Central memory CD8-positive, alpha-beta T cell (primary cell): ENCODE results near the gene ATP13A2.

Source experiments
- ATAC-seq: fragments of 150-1000 bp; cut with Tn5 transposase; replicated peaks from 2 replicates; pipeline ENCODE4 v1.10.0; 2022; ENCODE audit warnings: mild to moderate bottlenecking, moderate FRiP score, moderate number of reproducible peaks; ENCODE audit not compliant: poor library complexity, severe bottlenecking; ENCODE audit errors: extremely low read depth
- DNase-seq, 2 donors: peaks; one replicate each; pipeline ENCODE4 v3.0.0; 2021; ENCODE audit warnings: low spot score in 2 of 2
- H3K27ac Mint-ChIP-seq: one replicate; pipeline ENCODE4 v1.8.0; 2022; ENCODE audit warnings: low read depth, mild to moderate bottlenecking, moderate library complexity, mixed read lengths
- H3K27me3 Mint-ChIP-seq: one replicate; pipeline ENCODE4 v1.8.0; 2022; ENCODE audit warnings: mixed read lengths
- H3K36me3 Mint-ChIP-seq: one replicate; pipeline ENCODE4 v1.8.0; 2022; ENCODE audit warnings: mild to moderate bottlenecking, moderate library complexity, mixed read lengths; ENCODE audit not compliant: insufficient read depth
- H3K4me1 Mint-ChIP-seq: one replicate; pipeline ENCODE4 v1.8.0; 2022; ENCODE audit warnings: mixed read lengths
- H3K4me3 Mint-ChIP-seq: one replicate; pipeline ENCODE4 v1.8.0; 2022; ENCODE audit warnings: mild to moderate bottlenecking, moderate library complexity, mixed read lengths
- H3K9me3 Mint-ChIP-seq: one replicate; pipeline ENCODE4 v1.8.0; 2022; ENCODE audit warnings: mixed read lengths

Gene ATP13A2

DNA sequence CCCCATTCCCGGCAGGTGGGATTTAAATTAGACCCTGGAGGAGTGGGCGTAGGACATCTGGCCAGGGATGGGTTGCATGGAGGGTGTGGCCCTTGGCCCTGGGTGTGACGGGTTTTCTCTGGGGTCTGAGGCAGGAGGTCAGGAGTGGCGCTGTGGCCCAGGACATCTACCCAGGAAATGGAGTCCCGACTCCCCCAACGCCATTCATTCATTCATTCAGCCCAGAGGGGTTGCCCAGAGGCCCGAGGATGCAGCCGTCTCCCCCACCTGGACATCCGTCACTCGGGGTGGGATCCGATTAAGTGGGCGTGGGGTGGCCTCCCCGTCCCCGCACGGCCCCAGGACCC, 663 bp downstream of the ATP13A2 start:
- Mint-ChIP-seq H3K4me1 (peaks cover 16% of the 10 kb centered on the region), H3K36me3 (peaks cover 5% of the 10 kb centered on the region), H3K4me3 (peak overlapping the region; percentile 81), H3K27ac (no peak overlapping the region), H3K27me3 (no peaks in the 10 kb centered on the region), H3K9me3 (no peaks in the 10 kb centered on the region)
- DNase-seq (no peak), ATAC-seq (no peak)

DNA sequence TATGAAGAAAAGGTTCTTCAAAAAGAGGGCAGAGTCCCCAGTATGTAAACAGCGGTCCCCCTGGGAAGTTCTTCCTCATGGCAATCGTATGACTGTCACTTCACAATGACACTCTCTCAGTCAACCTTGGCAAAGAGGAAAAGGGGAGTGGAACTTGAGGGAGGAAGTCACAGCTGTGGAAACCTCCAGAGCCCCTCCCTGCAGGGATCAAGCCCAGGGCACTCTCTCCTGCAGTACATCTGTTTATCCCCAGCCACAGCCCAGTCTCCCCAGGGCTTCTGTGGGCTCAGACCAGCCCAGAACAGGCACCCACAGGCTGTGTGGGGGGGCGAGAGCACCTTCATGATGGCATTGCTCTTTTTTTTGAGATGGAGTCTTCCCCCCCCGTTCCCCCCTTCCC, 2.0 kb downstream of the ATP13A2 start:
- H3K4me3 Mint-ChIP-seq: peak overlapping the region; percentile 23
- no peak overlapping the region for H3K27ac Mint-ChIP-seq
- ATAC-seq: no peak
- H3K9me3 Mint-ChIP-seq: no peaks in the 10 kb centered on the region
- H3K36me3 Mint-ChIP-seq: peaks cover 7% of the 10 kb centered on the region
- peaks cover 16% of the 10 kb centered on the region for H3K4me1 Mint-ChIP-seq
- DNase-seq: no peak
- no peaks in the 10 kb centered on the region for H3K27me3 Mint-ChIP-seq

DNA sequence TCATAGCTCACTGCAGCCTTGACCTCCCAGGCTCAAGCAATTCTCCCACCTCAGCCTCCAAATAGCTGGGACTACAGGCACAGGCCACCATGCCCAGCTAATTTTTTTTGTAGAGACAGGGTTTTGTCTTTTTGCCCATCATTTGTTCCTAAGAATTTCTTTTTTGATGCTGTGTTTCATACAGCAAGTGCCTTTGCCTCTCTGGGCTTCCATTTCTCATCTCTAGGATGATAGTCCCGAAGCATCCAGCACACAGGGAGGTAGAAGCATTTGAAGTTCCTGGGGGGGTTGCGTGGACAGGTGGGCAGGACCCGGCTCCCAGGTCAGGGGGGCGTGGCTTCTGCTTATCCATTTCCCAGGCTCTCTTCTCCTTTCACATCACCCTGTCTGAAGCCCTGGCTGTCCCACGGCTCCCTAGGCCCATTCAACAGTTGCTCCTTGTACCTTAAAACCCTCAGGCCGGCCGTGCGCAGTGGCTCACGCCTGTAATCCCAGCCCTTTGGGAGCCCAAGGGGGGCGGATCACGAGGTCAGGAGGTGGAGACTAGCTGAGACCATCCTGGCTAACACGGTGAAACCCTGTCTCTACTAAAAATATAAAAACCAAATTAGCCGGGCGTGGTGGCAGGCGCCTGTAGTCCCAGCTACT, 3.4 kb downstream of the ATP13A2 start:
- peaks cover 16% of the 10 kb centered on the region for H3K4me1 Mint-ChIP-seq
- no peaks in the 10 kb centered on the region for H3K9me3 Mint-ChIP-seq
- H3K36me3 Mint-ChIP-seq: peaks cover 15% of the 10 kb centered on the region
- H3K27ac Mint-ChIP-seq: no peak overlapping the region
- DNase-seq (no peak), ATAC-seq (no peak)
- no peaks in the 10 kb centered on the region for H3K27me3 Mint-ChIP-seq
- H3K4me3 Mint-ChIP-seq: no peak overlapping the region

DNA sequence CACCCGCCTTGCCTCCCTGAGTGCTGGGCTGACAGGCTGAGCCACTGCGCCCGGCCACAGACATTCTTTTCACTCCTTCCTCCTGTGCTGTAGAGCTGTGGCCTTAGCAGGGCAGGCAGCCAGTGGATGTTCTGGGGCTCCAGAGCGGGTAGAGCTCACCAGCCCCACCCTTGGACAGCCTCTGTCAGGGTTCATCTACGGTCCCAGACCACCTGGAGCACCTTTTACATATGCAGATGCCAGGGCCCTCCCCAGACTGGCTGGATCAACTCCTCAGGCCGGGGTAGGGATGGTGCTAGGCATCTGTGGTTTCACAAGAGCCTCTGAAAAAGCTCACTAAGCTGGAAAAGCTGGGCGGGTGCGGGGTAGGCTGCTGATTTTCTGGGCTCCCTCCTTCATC, 4.6 kb downstream of the ATP13A2 start:
- H3K27me3 Mint-ChIP-seq: no peaks in the 10 kb centered on the region
- no peak overlapping the region for H3K4me3 Mint-ChIP-seq
- no peak overlapping the region for H3K27ac Mint-ChIP-seq
- DNase-seq: no peak
- peaks cover 11% of the 10 kb centered on the region for H3K4me1 Mint-ChIP-seq
- H3K36me3 Mint-ChIP-seq: peaks cover 15% of the 10 kb centered on the region
- no peak for ATAC-seq
- no peaks in the 10 kb centered on the region for H3K9me3 Mint-ChIP-seq

DNA sequence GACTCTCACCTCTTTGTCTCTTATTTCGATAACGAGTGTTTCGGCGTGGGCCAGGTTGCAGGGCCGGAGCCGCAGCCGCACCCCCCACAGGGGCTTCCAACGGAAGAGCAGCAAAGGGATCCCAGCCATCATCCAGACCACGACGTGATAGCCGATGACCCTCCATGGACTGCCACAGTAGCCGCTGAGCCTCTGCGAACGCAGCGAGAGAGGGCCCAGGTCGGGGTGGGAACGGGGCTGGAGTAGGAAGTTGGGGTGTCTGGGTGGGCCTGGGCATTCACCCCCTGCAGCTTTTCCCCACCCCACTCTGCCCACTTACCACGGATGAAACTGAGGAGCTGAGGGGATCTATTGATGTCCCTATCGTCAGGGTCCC, 6.4 kb downstream of the ATP13A2 start:
- Mint-ChIP-seq H3K4me1 (peaks cover 4% of the 10 kb centered on the region), H3K27ac (no peak overlapping the region), H3K4me3 (no peak overlapping the region), H3K27me3 (no peaks in the 10 kb centered on the region), H3K36me3 (peaks cover 21% of the 10 kb centered on the region), H3K9me3 (no peaks in the 10 kb centered on the region)
- DNase-seq: no peak
- no peak for ATAC-seq

DNA sequence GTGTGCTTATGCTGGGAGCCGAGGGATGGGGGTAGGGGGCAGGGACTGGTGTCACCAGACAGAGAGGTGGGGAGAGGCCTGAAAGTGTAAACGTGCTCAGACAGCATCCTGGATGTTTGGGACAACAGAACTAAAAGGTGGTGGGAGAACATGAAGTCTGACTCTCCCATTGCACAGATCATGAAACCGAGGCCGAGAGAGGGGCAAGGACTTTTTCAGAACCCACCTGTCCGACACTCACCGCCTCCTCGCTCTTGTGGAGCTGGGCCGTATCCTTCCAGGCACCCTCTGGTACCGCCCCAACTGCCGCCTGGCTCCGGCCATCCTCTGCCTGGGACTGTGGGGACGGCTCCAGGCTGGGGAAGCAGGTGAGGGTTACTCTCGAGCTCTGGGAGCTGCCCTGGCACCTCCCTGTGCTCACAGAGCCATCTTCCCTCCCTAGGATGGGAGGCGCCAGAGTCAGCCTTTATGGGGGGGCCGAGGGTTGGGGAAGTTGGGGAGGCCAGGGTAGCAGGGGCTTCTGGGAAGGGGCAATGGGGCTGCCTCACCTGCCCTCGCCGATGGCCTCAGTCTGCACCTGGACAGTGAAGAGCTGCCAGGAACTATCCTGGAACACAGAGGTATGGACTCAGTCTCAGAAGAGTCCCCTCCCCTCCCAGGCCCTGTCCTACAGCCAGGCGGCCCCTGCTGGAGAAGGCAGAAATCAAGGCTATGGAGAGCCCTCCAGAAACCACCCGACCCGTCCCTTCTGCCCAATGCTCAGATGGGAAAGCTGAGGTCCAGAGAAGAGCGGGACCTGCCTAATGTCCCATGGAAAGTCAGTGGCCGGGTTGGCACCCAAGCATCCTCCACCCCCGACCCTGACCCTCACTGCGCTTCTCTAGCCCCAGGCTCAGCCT, 7.0 kb downstream of the ATP13A2 start:
- no peaks in the 10 kb centered on the region for H3K27me3 Mint-ChIP-seq
- H3K27ac Mint-ChIP-seq: no peak overlapping the region
- peaks cover 21% of the 10 kb centered on the region for H3K36me3 Mint-ChIP-seq
- no peak for DNase-seq
- no peak overlapping the region for H3K4me3 Mint-ChIP-seq
- no peaks in the 10 kb centered on the region for H3K4me1 Mint-ChIP-seq
- no peaks in the 10 kb centered on the region for H3K9me3 Mint-ChIP-seq
- no peak for ATAC-seq

DNA sequence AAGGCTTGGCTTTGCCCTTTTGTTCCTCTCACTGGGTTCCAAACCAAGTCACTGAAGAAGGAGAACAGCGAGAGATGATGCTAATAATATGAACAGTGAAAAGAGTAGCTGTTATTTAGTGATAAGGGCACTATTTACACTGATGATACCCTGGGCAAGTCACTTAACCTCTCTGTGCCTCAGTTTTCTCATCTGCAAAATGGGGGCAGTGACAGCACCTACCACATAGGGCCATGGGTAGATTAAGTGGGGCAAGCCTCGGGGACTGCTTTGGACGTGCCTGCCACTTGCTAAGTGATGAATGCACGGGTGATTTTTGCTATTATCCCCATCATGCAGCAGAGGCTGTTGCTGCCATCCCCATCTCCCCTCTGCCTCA, 9.2 kb downstream of the ATP13A2 start:
- Mint-ChIP-seq H3K27ac (no peak overlapping the region), H3K9me3 (no peaks in the 10 kb centered on the region), H3K4me1 (no peaks in the 10 kb centered on the region), H3K27me3 (no peaks in the 10 kb centered on the region), H3K4me3 (no peak overlapping the region), H3K36me3 (peaks cover 33% of the 10 kb centered on the region)
- DNase-seq: no peak
- ATAC-seq: no peak

DNA sequence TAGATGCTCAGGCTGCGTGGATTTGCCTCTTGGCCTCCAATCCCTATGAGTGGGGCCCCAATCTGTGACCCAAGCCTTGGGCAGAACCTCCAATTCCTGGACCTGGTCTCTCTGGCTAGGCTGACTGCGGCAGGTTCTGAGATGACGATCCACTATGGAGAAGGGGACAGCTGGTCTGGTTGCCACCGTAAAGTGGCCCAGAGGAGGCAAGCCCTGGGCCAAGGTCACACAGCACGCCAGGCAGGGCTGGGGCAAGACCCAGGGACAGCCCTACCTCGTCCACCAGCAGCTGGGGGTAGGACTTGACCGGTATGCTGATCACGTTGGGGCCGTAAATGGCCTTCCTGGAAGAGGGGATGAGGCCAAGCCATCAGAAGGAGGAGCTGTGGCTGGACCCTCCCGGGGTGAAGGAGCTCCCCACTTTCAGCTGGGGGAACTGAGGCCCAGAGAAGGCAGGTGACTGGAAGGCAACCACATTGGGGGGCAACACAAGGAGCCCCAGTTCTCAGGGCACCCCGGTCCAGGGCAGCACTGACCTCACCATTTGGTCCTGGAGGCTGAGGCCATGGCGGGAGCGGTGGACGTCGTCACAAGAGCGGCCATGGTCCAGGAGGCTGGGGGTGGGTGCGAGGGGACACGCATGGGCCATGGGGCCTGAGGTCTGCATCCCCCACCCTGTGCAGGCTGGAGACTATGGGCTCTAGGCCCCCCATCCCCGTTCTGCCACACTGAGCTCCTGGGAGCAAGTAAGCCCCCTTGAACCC, 9.8 kb downstream of the ATP13A2 start:
- Mint-ChIP-seq H3K36me3 (peaks cover 35% of the 10 kb centered on the region), H3K4me1 (no peaks in the 10 kb centered on the region), H3K4me3 (no peak overlapping the region), H3K27me3 (no peaks in the 10 kb centered on the region), H3K27ac (no peak overlapping the region), H3K9me3 (no peaks in the 10 kb centered on the region)
- ATAC-seq (no peak), DNase-seq (no peak)

DNA sequence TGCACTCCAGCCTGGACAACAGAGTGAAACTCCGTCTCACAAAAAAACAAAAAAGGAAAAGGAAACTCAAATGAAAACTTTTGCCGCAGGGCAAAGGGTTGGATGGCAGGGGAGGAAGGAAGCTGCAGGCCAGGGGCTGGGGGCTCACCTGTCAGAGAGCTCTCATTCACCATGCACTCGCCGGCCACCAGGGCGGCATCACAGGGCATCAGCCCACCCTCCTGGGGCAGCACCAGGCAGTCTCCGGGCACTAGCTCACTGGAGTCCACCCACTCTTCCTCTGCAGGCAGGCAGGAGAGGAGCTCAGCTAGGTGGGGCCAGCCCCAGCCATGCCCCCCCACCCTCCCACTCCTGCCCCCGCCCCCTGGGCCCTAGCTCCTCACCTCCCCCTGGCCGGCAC, 11.9 kb downstream of the ATP13A2 start:
- ATAC-seq (no peak), DNase-seq (no peak)
- no peaks in the 10 kb centered on the region for H3K9me3 Mint-ChIP-seq
- H3K4me3 Mint-ChIP-seq: no peak overlapping the region
- no peaks in the 10 kb centered on the region for H3K4me1 Mint-ChIP-seq
- H3K27ac Mint-ChIP-seq: no peak overlapping the region
- H3K27me3 Mint-ChIP-seq: no peaks in the 10 kb centered on the region
- peaks cover 36% of the 10 kb centered on the region for H3K36me3 Mint-ChIP-seq

DNA sequence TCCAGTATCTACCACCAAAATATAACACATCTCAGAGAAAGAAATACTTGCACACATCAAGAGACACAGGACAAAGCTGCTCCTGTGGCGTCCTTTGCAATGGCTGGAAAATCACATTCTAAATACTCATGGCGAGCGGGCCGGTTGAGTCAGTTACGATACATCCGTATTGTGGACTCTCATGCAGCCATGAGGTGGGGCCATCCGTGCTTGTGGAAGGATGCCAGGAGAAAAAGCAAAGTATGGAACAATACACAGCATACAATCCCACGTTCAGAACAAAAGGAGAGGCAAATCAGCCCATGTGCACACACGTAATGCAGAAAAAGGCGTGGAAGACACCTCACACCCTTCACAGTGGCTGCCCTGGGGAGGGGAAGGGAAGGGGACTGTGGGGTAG, 13.1 kb downstream of the ATP13A2 start:
- DNase-seq: no peak
- Mint-ChIP-seq H3K27ac (no peak overlapping the region), H3K4me1 (no peaks in the 10 kb centered on the region), H3K27me3 (no peaks in the 10 kb centered on the region), H3K4me3 (no peak overlapping the region), H3K9me3 (no peaks in the 10 kb centered on the region), H3K36me3 (peaks cover 31% of the 10 kb centered on the region)
- no peak for ATAC-seq

DNA sequence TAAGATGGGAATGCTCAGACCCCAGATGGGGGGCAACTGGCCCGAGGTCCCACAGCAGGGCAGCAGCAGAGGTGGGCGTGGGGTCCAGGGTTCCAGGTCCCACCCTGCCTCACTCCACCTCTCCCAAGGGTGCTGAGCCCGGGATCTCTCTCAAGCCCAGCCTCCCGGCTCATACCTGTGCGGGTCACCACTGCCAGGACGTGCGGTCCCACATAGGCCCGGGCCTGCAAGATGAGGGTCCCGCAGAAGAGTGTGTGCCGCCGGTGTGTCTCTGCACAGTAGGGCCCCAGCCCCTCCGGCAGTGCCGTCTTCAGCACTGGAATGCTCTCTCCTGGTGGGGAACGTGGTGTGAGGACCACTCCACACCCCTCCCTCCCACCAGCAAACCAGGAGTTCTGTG, 14.9 kb downstream of the ATP13A2 start:
- no peaks in the 10 kb centered on the region for H3K9me3 Mint-ChIP-seq
- no peak for DNase-seq
- H3K27ac Mint-ChIP-seq: no peak overlapping the region
- H3K4me3 Mint-ChIP-seq: no peak overlapping the region
- H3K27me3 Mint-ChIP-seq: no peaks in the 10 kb centered on the region
- no peak for ATAC-seq
- no peaks in the 10 kb centered on the region for H3K4me1 Mint-ChIP-seq
- peaks cover 27% of the 10 kb centered on the region for H3K36me3 Mint-ChIP-seq

DNA sequence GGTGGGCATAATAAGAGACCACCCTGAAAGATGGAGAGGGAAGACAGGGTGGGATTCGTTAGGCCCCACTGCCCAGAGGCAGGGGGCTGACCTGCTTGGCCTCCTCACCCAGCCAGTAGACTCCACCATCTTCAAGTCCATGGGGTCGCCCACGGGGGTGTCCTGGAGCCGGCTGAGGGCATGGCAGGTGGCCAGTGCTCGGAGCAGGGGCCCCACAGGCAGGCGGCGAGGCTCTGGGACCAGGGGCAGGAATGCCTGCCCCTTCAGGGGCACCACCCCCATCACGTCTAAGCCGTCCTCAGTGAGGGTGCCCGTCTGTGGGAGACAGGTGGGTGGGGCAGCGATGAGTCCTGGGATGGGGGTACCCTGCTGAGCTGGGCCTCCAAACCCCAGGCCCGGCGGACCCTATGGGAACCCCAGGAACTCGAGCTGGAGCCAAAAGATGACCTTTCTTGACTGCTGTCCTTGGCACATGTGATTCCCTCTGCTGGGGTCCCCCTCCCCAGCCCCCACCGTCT, 18.1 kb downstream of the ATP13A2 start:
- no peaks in the 10 kb centered on the region for H3K9me3 Mint-ChIP-seq
- no peak overlapping the region for H3K4me3 Mint-ChIP-seq
- ATAC-seq (no peak), DNase-seq (no peak)
- H3K27ac Mint-ChIP-seq: no peak overlapping the region
- no peaks in the 10 kb centered on the region for H3K27me3 Mint-ChIP-seq
- H3K4me1 Mint-ChIP-seq: no peaks in the 10 kb centered on the region
- peaks cover 27% of the 10 kb centered on the region for H3K36me3 Mint-ChIP-seq
